H9 (cell line): ENCODE results near the gene ROBO3. TPM values are rescaled to one million over a fixed set of nuclear protein-coding genes. Genes with fewer than 3 reads are reported as not detected.
A peak's percentile ranks its signal among the peaks of the same experiment; 100 is the strongest.

Experiments
- DNase-seq: peaks from one replicate; pipeline ENCODE4 v3.0.0-alpha.2; 2017
- H2AFZ ChIP-seq: one replicate; pipeline ENCODE4 v1.6.1; 2013; ENCODE audit warnings: mild to moderate bottlenecking, low read length, control low read depth, moderate library complexity
- H2AK5ac ChIP-seq: 2 replicates; pipeline ENCODE4 v1.6.1; 2013; ENCODE audit warnings: low read length, control low read depth, mixed read lengths; ENCODE audit not compliant: insufficient read length
- H2BK120ac ChIP-seq: one replicate; pipeline ENCODE4 v1.6.1; 2013; ENCODE audit warnings: low read depth, mild to moderate bottlenecking, low read length, control low read depth, inconsistent platforms; ENCODE audit not compliant: poor library complexity, severe bottlenecking
- H2BK12ac ChIP-seq: 2 replicates; pipeline ENCODE4 v1.6.1; 2013; ENCODE audit warnings: low read length, control low read depth, mixed read lengths, low read depth; ENCODE audit not compliant: insufficient read length
- H2BK15ac ChIP-seq: 2 replicates; pipeline ENCODE4 v1.6.1; 2013; ENCODE audit warnings: low read depth, low read length, control low read depth
- H2BK20ac ChIP-seq: one replicate; pipeline ENCODE4 v1.6.1; 2013; ENCODE audit warnings: low read depth, mild to moderate bottlenecking, low read length, control low read depth, inconsistent platforms; ENCODE audit not compliant: poor library complexity, severe bottlenecking
- H2BK5ac ChIP-seq: 2 replicates; pipeline ENCODE4 v1.6.1; 2013; ENCODE audit warnings: low read length, control low read depth, mixed read lengths; ENCODE audit not compliant: insufficient read length
- H3K14ac ChIP-seq: 2 replicates; pipeline ENCODE4 v1.6.1; 2013; ENCODE audit warnings: low read length, control low read depth; ENCODE audit not compliant: insufficient read depth
- H3K18ac ChIP-seq: 2 replicates; pipeline ENCODE4 v1.6.1; 2013; ENCODE audit warnings: low read depth, mild to moderate bottlenecking, mixed read lengths, low read length, control low read depth; ENCODE audit not compliant: insufficient read length
- H3K23ac ChIP-seq: 2 replicates; pipeline ENCODE4 v1.6.1; 2013; ENCODE audit warnings: low read length, control low read depth, mixed read lengths, low read depth; ENCODE audit not compliant: insufficient read length
- H3K23me2 ChIP-seq: 2 replicates; pipeline ENCODE4 v1.6.1; 2013; ENCODE audit warnings: low read depth, mild to moderate bottlenecking, mixed read lengths, low read length, control low read depth; ENCODE audit not compliant: insufficient read length, poor library complexity, severe bottlenecking
- H3K27ac ChIP-seq: 2 replicates; pipeline ENCODE4 v1.5.1; 2013; ENCODE audit warnings: low read length, control low read depth, mixed read lengths, low read depth; ENCODE audit not compliant: insufficient read length
- H3K27me3 ChIP-seq: 2 replicates; pipeline ENCODE4 v1.6.1; 2013; ENCODE audit warnings: low read length, control low read depth, inconsistent platforms; ENCODE audit not compliant: insufficient read depth
- H3K4ac ChIP-seq: 2 replicates; pipeline ENCODE4 v1.6.1; 2013; ENCODE audit warnings: low read depth, mild to moderate bottlenecking, control low read depth, inconsistent platforms, low read length, moderate library complexity
- H3K4me1 ChIP-seq: 2 replicates; pipeline ENCODE4 v1.6.1; 2013; ENCODE audit warnings: low read length, control low read depth, inconsistent platforms; ENCODE audit not compliant: insufficient read depth
- H3K4me2 ChIP-seq: 2 replicates; pipeline ENCODE4 v1.6.1; 2013; ENCODE audit warnings: low read length, control low read depth, mixed read lengths; ENCODE audit not compliant: insufficient read length, insufficient read depth
- H3K56ac ChIP-seq: 2 replicates; pipeline ENCODE4 v1.6.1; 2013; ENCODE audit warnings: low read depth, mild to moderate bottlenecking, mixed read lengths, low read length, control low read depth; ENCODE audit not compliant: insufficient read length
- H3K79me1 ChIP-seq: 2 replicates; pipeline ENCODE4 v1.6.1; 2013; ENCODE audit warnings: low read depth, mild to moderate bottlenecking, moderate library complexity, low read length, control low read depth, inconsistent platforms; ENCODE audit not compliant: insufficient read depth, poor library complexity, severe bottlenecking
- H3K79me2 ChIP-seq: 2 replicates; pipeline ENCODE4 v1.6.1; 2013; ENCODE audit warnings: low read length, control low read depth, inconsistent platforms; ENCODE audit not compliant: insufficient read depth
- H3K9ac ChIP-seq: 2 replicates; pipeline ENCODE4 v1.6.1; 2013; ENCODE audit warnings: low read length, control low read depth, mixed read lengths; ENCODE audit not compliant: insufficient read length; ENCODE audit errors: extremely low read depth
- H3K9me3 ChIP-seq: one replicate; pipeline ENCODE4 v1.6.1; 2013; ENCODE audit warnings: low read depth, low read length, inconsistent platforms; ENCODE audit not compliant: control insufficient read depth
- H3T11ph ChIP-seq: one replicate; pipeline ENCODE4 v1.6.1; 2013; ENCODE audit warnings: mild to moderate bottlenecking, low read length, control low read depth, inconsistent platforms
- H4K20me1 ChIP-seq: one replicate; pipeline ENCODE4 v1.6.1; 2013; ENCODE audit not compliant: control insufficient read depth, insufficient read length, insufficient read depth
- H4K5ac ChIP-seq: 2 replicates; pipeline ENCODE4 v1.6.1; 2013; ENCODE audit warnings: low read depth, mild to moderate bottlenecking, mixed read lengths, low read length, control low read depth; ENCODE audit not compliant: insufficient read length
- H4K8ac ChIP-seq: replicated peaks from 2 replicates; pipeline ENCODE4 v1.6.1; 2013; ENCODE audit warnings: low read length, control low read depth, mixed read lengths, low read depth; ENCODE audit not compliant: insufficient read length
- H4K91ac ChIP-seq: 2 replicates; pipeline ENCODE4 v1.6.1; 2013; ENCODE audit warnings: low read depth, mild to moderate bottlenecking, moderate library complexity, mixed read lengths, low read length, control low read depth; ENCODE audit not compliant: insufficient read length
- H3K27ac Mint-ChIP-seq, 3 experiments: 2 replicates in 2 of 3; 3 replicates in 1 of 3; pipeline ENCODE4 v1.8.0; 2020 to 2021; ENCODE audit warnings: mixed read lengths in 3 of 3, mild to moderate bottlenecking in 1 of 3, moderate library complexity in 1 of 3
- H3K27me3 Mint-ChIP-seq: 2 replicates; pipeline ENCODE4 v1.8.0; 2021; ENCODE audit warnings: low read depth, mild to moderate bottlenecking, moderate library complexity, mixed read lengths
- H3K36me3 Mint-ChIP-seq, 3 experiments: 2 replicates in 2 of 3; 3 replicates in 1 of 3; pipeline ENCODE4 v1.8.0; 2020 to 2021; ENCODE audit warnings: low read depth in 3 of 3, mixed read lengths in 3 of 3; ENCODE audit not compliant: insufficient read depth in 1 of 3
- H3K4me1 Mint-ChIP-seq, 2 experiments: 2 replicates each; pipeline ENCODE4 v1.8.0; 2020; ENCODE audit warnings: mixed read lengths in 2 of 2
- H3K4me3 Mint-ChIP-seq, 2 experiments: 2 replicates in 1 of 2; 3 replicates in 1 of 2; pipeline ENCODE4 v1.8.0; 2020 to 2021; ENCODE audit warnings: mild to moderate bottlenecking in 2 of 2, mixed read lengths in 2 of 2, moderate library complexity in 1 of 2
- H3K9me3 Mint-ChIP-seq, 2 experiments: 2 replicates in 1 of 2; 3 replicates in 1 of 2; pipeline ENCODE4 v1.8.0; 2020; ENCODE audit warnings: mild to moderate bottlenecking in 2 of 2, mixed read lengths in 2 of 2, moderate library complexity in 1 of 2
- CTCF ChIP-seq: fragments of 200-600 bp; sonication (generic); conservative IDR thresholded peaks from 3 replicates; pipeline ENCODE4 v1.8.0; 2021; ENCODE audit warnings: antibody characterized with exemption, mild to moderate bottlenecking
- WGBS: extraction: QIAGEN DNeasy Blood & Tissue Kit; methylation state at CpG from one replicate; pipeline ENCODE4 v1.1.7; 2013; ENCODE audit warnings: missing lambda C conversion rate, low lambda C conversion rate, mixed read lengths; ENCODE audit not compliant: insufficient read length; ENCODE audit errors: extremely low coverage; 5-methylcytosine and 5-hydroxymethylcytosine counted together
- total RNA-seq: library from RNA; stranded (reverse); gene quantifications from 2 replicates; pipeline ENCODE4 v1.2.1, GENCODE V29; 2021

ROBO3 gene
- total RNA-seq, 1 experiment from 2014 or later, result 12.6 TPM

GRCh38 chr11:124884340-124884739 lies 19.1 kb downstream of the ROBO3 start:
- Histone ChIP-seq H3K27ac (no peak overlapping the region), H3K23me2 (no peaks in the 10 kb centered on the region), H2BK20ac (no peak overlapping the region), H3K9ac (no peak overlapping the region), H3K27me3 (no peaks in the 10 kb centered on the region; the same call in 1 of the 2 replicates), H4K91ac (no peak overlapping the region), H2BK15ac (no peak overlapping the region), H3K4me1 (no peaks in the 10 kb centered on the region), H3K56ac (no peak overlapping the region), H3K18ac (no peak overlapping the region), H3K79me2 (no peaks in the 10 kb centered on the region), H2BK120ac (no peak overlapping the region), H3T11ph (no peak overlapping the region), H2AFZ (no peak overlapping the region), H3K14ac (no peak overlapping the region), H3K4me2 (no peak overlapping the region), H3K79me1 (no peaks in the 10 kb centered on the region), H4K8ac (no peak overlapping the region), H3K23ac (no peak overlapping the region), H4K5ac (no peak overlapping the region), H3K9me3 (no peaks in the 10 kb centered on the region), H2AK5ac (no peak overlapping the region), H4K20me1 (no peaks in the 10 kb centered on the region), H2BK5ac (no peak overlapping the region), H3K4ac (no peak overlapping the region), H2BK12ac (no peak overlapping the region)
- DNase-seq, result peak; percentile 22
- no peak for TF ChIP-seq CTCF
- H3K9me3 Mint-ChIP-seq, result no peaks in the 10 kb centered on the region
- H3K27me3 Mint-ChIP-seq, result peaks cover 27% of the 10 kb centered on the region
- H3K27ac Mint-ChIP-seq, result peak overlapping the region in 1 of 3 experiments; percentile 86; a peak in 2 of 7 replicates
- no peak overlapping the region for H3K4me3 Mint-ChIP-seq
- WGBS, result no CpG with 5 or more reads among the region's 1 CpG
- H3K4me1 Mint-ChIP-seq, result 0 out of 4 replicates have a peak, but pooled peaks cover 0 to 3% of the 10 kb centered on the region in 2 experiments
- H3K36me3 Mint-ChIP-seq, result no peaks in the 10 kb centered on the region
